PC-3 (cell line): ENCODE results near the gene TRDN. TPM values are rescaled to one million over a fixed set of nuclear protein-coding genes. Genes with fewer than 3 reads are reported as not detected.
"Not testable (repeated sequence)": the region's sequence is repeated elsewhere in the genome, so short reads cannot be mapped to it uniquely, and the experiment has no call there.

Experiments used
- ATAC-seq: fragments of 200-7000 bp; cut with Tn5 transposase; 2 replicates; pipeline ENCODE4 v1.9.1; 2020; ENCODE audit warnings: mild to moderate bottlenecking, moderate library complexity
- BruUV-seq: library from RNA; stranded (reverse); fragments of 400-500 nt; replicated peaks from 2 replicates; lab custom pipeline; 2021; lab: Mats Ljungman, UMichigan
- CTCF ChIA-PET: fragments of 300-600 bp; sonication (Branson Sonifier 250); formaldehyde crosslinking; loops from one replicate; lab custom pipeline; 2022; ENCODE audit warnings: antibody characterized with exemption; lab: Charles Lee
- POLR2A ChIA-PET: fragments of 300-600 bp; sonication (Branson Sonifier 250); formaldehyde crosslinking; loops from one replicate; lab custom pipeline; 2022; ENCODE audit warnings: antibody characterized with exemption; ENCODE audit not compliant: unreplicated experiment; lab: Charles Lee
- DNase-seq: peaks from one replicate; pipeline ENCODE4 v3.0.0-alpha.2; 2015
- H2AFZ ChIP-seq: fragments of 300-600 bp; sonication (generic); 2 replicates; pipeline ENCODE4 v1.6.0; 2016; ENCODE audit warnings: antibody characterized with exemption, low read length
- H3F3A ChIP-seq: fragments of 300-600 bp; sonication (generic); one replicate; pipeline ENCODE4 v1.6.0; 2017; ENCODE audit warnings: antibody characterized with exemption, low read length, control low read depth, mild to moderate bottlenecking; ENCODE audit not compliant: unreplicated experiment
- H3K27ac ChIP-seq: fragments of 300-600 bp; sonication (generic); 2 replicates; pipeline ENCODE4 v1.5.1; 2016; ENCODE audit warnings: mild to moderate bottlenecking, low read length
- H3K27me3 ChIP-seq: fragments of 300-600 bp; sonication (generic); 2 replicates; pipeline ENCODE4 v1.6.1; 2016; ENCODE audit warnings: low read length, mixed read lengths
- H3K36me3 ChIP-seq: fragments of 300-600 bp; sonication (generic); 2 replicates; pipeline ENCODE4 v1.6.1; 2016; ENCODE audit warnings: low read depth, mixed run types, low read length, mixed read lengths
- H3K4me1 ChIP-seq: fragments of 300-600 bp; sonication (generic); 2 replicates; pipeline ENCODE4 v1.5.1; 2016; ENCODE audit warnings: low read length; ENCODE audit not compliant: insufficient read depth
- H3K4me2 ChIP-seq: fragments of 300-600 bp; sonication (generic); 2 replicates; pipeline ENCODE4 v1.6.0; 2016; ENCODE audit warnings: low read length
- H3K4me3 ChIP-seq: fragments of 300-600 bp; sonication (generic); 2 replicates; pipeline ENCODE4 v1.5.1; 2016; ENCODE audit warnings: mild to moderate bottlenecking, low read length, mixed read lengths
- H3K79me2 ChIP-seq: fragments of 300-600 bp; sonication (generic); 2 replicates; pipeline ENCODE4 v1.6.1; 2017; ENCODE audit warnings: low read length, mixed read lengths
- H3K9ac ChIP-seq: fragments of 300-600 bp; sonication (generic); 2 replicates; pipeline ENCODE4 v1.6.0; 2016; ENCODE audit warnings: mild to moderate bottlenecking, low read length
- H3K9me2 ChIP-seq: fragments of 300-600 bp; sonication (generic); replicated peaks from 2 replicates; pipeline ENCODE4 v1.6.1; 2016; ENCODE audit warnings: mixed run types, low read length, mixed read lengths
- H3K9me3 ChIP-seq: fragments of 300-600 bp; sonication (generic); 2 replicates; pipeline ENCODE4 v1.6.1; 2016; ENCODE audit warnings: low read length, mixed read lengths
- H4K20me1 ChIP-seq: fragments of 300-600 bp; sonication (generic); 2 replicates; pipeline ENCODE4 v1.6.1; 2016; ENCODE audit warnings: low read length, mixed read lengths
- CTCF ChIP-seq: fragments of 300-600 bp; sonication (generic); conservative IDR thresholded peaks from 2 replicates; pipeline ENCODE4 v1.5.1; 2017; ENCODE audit warnings: antibody characterized with exemption, low read depth, mild to moderate bottlenecking, low read length
- EZH2 ChIP-seq: fragments of 300-600 bp; sonication (generic); IDR thresholded peaks from one replicate; pipeline ENCODE4 v1.6.1; 2017; ENCODE audit warnings: antibody characterized with exemption, mild to moderate bottlenecking, low read length; ENCODE audit not compliant: unreplicated experiment
- EZH2phosphoT487 ChIP-seq: fragments of 300-600 bp; sonication (generic); IDR thresholded peaks from 2 replicates; pipeline ENCODE4 v1.6.1; 2018; ENCODE audit warnings: mild to moderate bottlenecking, antibody characterized with exemption, low read length, borderline replicate concordance
- intact Hi-C: fragments of 100-400 bp; cut with micrococcal nuclease; formaldehyde crosslinking; loops from 2 replicates; pipeline ENCODE4 v1.9.0; 2023
- total RNA-seq: library from RNA; depleted of rRNA; stranded (reverse); fragments of >200 nt; gene quantifications from 2 replicates; pipeline ENCODE4 v1.2.3, GENCODE V29; 2014

Gene TRDN
- total RNA-seq, 1 experiment from 2014 or later = not detected

GRCh38 chr6:123316733-123317323 is 319.9 kb downstream of the TRDN start:
- POLR2A ChIA-PET = no interaction called here
- Histone ChIP-seq H3K27ac (no peak overlapping the region), H3K4me1 (no peaks in the 10 kb centered on the region), H3K9me3 (no peaks in the 10 kb centered on the region), H2AFZ (no peak overlapping the region), H3K79me2 (no peaks in the 10 kb centered on the region), H3K36me3 (no peaks in the 10 kb centered on the region), H3K4me3 (no peak overlapping the region), H3K9ac (no peak overlapping the region), H3F3A (no peaks in the 10 kb centered on the region), H4K20me1 (no peaks in the 10 kb centered on the region), H3K9me2 (no peaks in the 10 kb centered on the region), H3K27me3 (peaks cover 7% of the 10 kb centered on the region; the same call in 1 of the 2 replicates), H3K4me2 (no peak overlapping the region)
- intact Hi-C loops = loop anchor here (1.0 kb wide), 1 partner anchor 370 kb away; no protein-coding TSS in a partner anchor
- DNase-seq (peak; percentile 47), ATAC-seq (no peak)
- CTCF ChIA-PET = no interaction called here
- no peak for TF ChIP-seq EZH2phosphoT487
- TF ChIP-seq EZH2 = no peak
- no peak; the same call in 1 of the 2 replicates for TF ChIP-seq CTCF
- no TSS peak for BruUV-seq

- H3K4me2 ChIP-seq, H3K9ac ChIP-seq, CTCF ChIA-PET, H3K79me2 ChIP-seq, H3K4me1 ChIP-seq, H4K20me1 ChIP-seq, BruUV-seq, POLR2A ChIA-PET, H3K9me3 ChIP-seq, H3K9me2 ChIP-seq, H2AFZ ChIP-seq, H3K4me3 ChIP-seq, H3K27me3 ChIP-seq, H3K27ac ChIP-seq, ATAC-seq, DNase-seq, H3F3A ChIP-seq, intact Hi-C loops, H3K36me3 ChIP-seq: not testable (repeated sequence)
Observed at GRCh38 chr6:123314459-123314858, 322.3 kb downstream of the TRDN start.

- H3F3A ChIP-seq = no peaks in the 10 kb centered on the region
- CTCF ChIA-PET = no interaction called here
- no peak for ATAC-seq
Observed at GRCh38 chr6:123309130-123309529, 327.6 kb downstream of the TRDN start.

More at GRCh38 chr6:123309130-123309529, 327.6 kb downstream of the TRDN start:
- Histone ChIP-seq H3K9ac (no peak overlapping the region), H4K20me1 (no peaks in the 10 kb centered on the region), H3K36me3 (no peaks in the 10 kb centered on the region), H3K9me3 (no peaks in the 10 kb centered on the region), H3K27me3 (no peaks in the 10 kb centered on the region), H3K4me1 (no peaks in the 10 kb centered on the region), H3K79me2 (no peaks in the 10 kb centered on the region), H3K27ac (no peak overlapping the region), H2AFZ (no peak overlapping the region), H3K4me3 (no peak overlapping the region), H3K4me2 (no peak overlapping the region), H3K9me2 (no peaks in the 10 kb centered on the region)
- DNase-seq = no peak
- no TSS peak for BruUV-seq
- intact Hi-C loops = no loop called here
- POLR2A ChIA-PET = no interaction called here
- TF ChIP-seq CTCF (no peak), EZH2 (no peak), EZH2phosphoT487 (no peak)
